GM18951 (cell line): ENCODE data around the gene NCSTN.

Source experiments
- POLR2A ChIP-seq: IDR thresholded peaks from 4 replicates; pipeline ENCODE4 v1.6.1; 2011; ENCODE audit warnings: mild to moderate bottlenecking; ENCODE audit not compliant: insufficient read length, insufficient read depth; ENCODE audit errors: extremely low read depth
- in situ Hi-C: fragments of 300-500 bp; cut with MboI; formaldehyde crosslinking; loops from one replicate; pipeline ENCODE4 v1.12.0; 2022; ENCODE audit warnings: low sequenced_read_pairs, mixed read lengths, inconsistent platforms; ENCODE audit not compliant: unreplicated experiment

Gene NCSTN

GRCh38 chr1:160332516-160332915 lies 10.7 kb upstream of the NCSTN start:
- in situ Hi-C loops: no loop called here
- no peak for TF ChIP-seq POLR2A

GRCh38 chr1:160338580-160338979 lies 4.6 kb upstream of the NCSTN start:
- in situ Hi-C loops: no loop called here
- TF ChIP-seq POLR2A: no peak

DNA sequence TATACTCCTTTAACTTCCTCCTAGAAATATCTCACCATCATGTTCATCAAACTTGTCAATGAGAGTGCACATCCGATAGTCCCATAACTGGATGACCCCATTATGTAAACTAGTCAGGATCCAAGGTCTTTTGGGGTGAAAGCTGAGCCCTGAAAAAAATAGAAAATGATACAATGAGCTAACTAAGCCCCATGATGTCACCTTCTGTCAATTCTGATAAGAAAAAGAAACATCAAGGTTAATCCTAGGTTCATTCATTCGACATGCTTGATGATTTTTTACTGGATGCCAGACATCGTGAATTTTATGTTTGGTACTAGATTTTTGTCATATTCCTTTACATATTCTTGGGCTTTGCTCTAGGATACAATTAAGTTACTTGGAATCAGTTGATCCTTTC lies 3.0 kb upstream of the NCSTN start:
- TF ChIP-seq POLR2A: no peak
- in situ Hi-C loops: no loop called here

- no peak for TF ChIP-seq POLR2A
- in situ Hi-C loops: no loop called here
Measured at GRCh38 chr1:160340866-160341265, 2.3 kb upstream of the NCSTN start.

DNA sequence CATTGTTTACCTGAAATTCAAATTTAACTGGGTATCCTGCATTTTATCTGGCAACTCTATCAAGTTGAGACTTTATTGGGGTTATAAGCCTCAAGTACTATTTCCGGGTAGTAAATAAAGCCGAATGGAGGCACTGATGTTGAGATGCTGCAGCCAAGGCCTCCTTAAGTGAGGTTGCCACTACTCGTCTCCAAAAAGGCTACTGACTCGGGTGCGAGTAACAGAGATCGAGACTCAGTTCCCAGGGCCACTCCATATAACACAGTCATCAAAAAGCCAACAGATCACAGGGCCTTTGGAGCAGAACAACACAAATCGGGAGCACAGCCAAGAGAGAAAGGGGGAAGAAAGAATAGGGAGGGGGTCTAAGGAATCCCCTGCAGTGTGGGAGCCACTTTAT lies 657 bp upstream of the NCSTN start:
- TF ChIP-seq POLR2A: no peak
- in situ Hi-C loops: no loop called here

DNA sequence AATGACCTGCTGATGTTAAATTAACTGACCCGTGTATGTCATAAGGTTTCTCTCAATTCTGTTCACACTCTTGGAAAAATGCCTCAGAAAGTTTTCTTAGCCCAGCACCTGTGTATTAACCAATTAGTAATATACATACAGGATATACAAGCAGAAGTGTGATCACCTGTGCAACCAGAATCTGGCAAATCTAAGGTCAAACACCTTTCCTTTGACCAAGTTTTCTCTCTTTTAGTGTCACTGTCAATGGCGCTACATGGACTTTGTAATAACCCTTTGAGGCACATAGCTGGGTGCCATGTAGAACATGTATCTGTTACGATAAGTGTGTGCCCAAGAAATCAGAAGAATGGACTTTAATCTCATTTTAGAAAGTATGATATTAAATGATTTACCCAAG lies 1.1 kb downstream of the NCSTN start:
- no peak for TF ChIP-seq POLR2A
- in situ Hi-C loops: no loop called here

- in situ Hi-C loops: no loop called here
- no peak for TF ChIP-seq POLR2A
Measured at GRCh38 chr1:160344936-160345335, 1.8 kb downstream of the NCSTN start.

- in situ Hi-C loops: no loop called here
- TF ChIP-seq POLR2A: no peak
Measured at GRCh38 chr1:160346463-160346862, 3.3 kb downstream of the NCSTN start.

DNA sequence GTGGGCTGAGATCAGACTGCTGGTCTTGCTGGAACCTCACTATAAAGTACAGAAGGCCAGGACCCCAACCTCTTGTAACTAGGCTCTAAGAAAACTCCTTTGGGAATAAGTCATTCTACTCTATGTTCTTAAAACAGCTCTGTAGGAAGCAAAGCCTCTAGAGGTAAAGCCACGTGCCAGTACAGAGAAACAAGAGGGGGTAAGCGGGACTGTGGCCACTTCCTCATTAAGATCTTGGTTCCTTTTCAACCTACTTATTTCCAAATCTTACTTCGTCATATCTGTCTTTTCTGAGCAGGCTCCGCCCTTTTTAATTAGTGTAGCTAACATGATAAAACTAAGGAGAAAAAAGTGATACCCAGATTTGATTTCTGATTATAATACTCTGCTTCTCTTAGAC lies 3.8 kb downstream of the NCSTN start:
- in situ Hi-C loops: no loop called here
- TF ChIP-seq POLR2A: no peak

DNA sequence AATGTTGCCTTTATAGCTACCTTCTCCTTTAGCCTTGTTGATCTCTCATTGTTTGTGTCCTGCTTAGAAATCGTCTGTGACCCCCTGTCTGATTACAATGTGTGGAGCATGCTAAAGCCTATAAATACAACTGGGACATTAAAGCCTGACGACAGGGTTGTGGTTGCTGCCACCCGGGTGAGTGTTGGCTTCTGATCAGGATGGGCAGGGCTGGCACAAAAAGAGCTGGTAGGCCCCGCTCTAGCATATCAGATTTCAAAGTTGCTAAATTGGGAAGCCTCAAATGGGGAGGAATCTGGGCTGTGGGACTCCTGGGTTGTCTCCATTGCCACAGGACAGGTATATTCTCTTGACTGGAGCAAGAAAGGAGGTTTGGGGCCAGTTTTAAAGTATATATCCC lies 8.4 kb downstream of the NCSTN start:
- in situ Hi-C loops: no loop called here
- no peak for TF ChIP-seq POLR2A

GRCh38 chr1:160352555-160352954 lies 9.4 kb downstream of the NCSTN start:
- no peak for TF ChIP-seq POLR2A
- in situ Hi-C loops: no loop called here

DNA sequence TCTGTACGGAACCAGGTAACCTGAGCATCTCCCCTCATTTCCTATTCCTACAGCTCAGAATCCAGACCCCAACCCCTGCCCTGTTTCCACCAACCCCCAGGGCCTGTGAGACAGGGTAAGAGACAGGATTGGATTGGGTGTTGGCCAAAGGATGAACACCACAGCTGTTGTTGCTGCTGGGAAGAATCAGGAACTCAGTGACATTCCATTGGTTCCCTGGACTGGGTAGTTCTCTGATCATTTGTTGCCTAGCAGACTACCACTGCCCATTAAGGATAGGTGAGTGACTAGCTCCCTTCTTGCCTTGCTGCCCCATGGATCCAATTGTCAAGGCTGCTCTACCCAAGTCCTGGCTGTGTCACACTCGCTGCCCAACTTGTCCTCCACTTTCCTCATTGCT lies 10.0 kb downstream of the NCSTN start:
- no peak for TF ChIP-seq POLR2A
- in situ Hi-C loops: no loop called here

GRCh38 chr1:160354388-160354985 lies 11.3 kb downstream of the NCSTN start:
- TF ChIP-seq POLR2A: no peak
- in situ Hi-C loops: no loop called here

GRCh38 chr1:160357286-160358002 lies 14.3 kb downstream of the NCSTN start:
- in situ Hi-C loops: no loop called here
- no peak for TF ChIP-seq POLR2A

DNA sequence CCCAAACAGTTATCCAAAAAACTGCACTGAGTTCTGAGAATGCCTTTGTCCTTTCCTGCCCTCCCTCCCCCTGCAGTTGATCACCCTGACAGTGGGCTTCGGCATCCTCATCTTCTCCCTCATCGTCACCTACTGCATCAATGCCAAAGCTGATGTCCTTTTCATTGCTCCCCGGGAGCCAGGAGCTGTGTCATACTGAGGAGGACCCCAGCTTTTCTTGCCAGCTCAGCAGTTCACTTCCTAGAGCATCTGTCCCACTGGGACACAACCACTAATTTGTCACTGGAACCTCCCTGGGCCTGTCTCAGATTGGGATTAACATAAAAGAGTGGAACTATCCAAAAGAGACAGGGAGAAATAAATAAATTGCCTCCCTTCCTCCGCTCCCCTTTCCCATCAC lies 14.9 kb downstream of the NCSTN start:
- in situ Hi-C loops: no loop called here
- TF ChIP-seq POLR2A: no peak

DNA sequence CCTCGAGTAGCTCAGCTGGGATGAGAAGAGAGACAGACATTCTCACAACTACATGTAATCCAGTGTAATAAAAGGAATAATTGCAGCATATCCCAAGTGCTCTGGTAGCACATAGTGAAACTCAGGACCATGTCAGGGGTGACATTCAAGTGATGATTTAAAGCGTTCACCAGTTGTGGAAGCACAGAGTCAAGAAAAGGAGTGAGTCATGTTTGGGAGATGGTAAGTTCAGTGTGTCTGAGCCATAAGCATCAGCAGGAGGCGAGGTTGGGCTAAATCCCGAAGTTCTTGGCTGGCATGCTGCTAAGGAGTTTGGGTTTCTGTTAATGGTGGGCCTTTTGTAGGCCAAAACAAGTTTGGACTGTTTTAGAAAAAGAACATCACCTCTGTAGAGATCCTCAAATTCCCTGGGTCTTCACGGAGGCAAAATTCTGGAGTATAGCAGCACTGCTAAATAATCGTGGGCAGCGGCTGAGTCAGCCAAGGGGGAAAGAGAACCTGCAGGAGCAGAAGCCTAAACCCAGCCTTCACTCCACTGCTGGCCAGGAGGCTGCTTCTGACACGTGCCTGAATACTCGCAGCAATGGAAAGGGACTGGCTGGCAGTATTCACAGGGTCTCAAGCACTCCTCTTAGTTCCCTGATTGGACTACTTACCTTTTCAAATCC lies 16.5 kb downstream of the NCSTN start:
- in situ Hi-C loops: no loop called here
- no peak for TF ChIP-seq POLR2A
